ENCODE data around the gene RELN.

Gene RELN

DNA sequence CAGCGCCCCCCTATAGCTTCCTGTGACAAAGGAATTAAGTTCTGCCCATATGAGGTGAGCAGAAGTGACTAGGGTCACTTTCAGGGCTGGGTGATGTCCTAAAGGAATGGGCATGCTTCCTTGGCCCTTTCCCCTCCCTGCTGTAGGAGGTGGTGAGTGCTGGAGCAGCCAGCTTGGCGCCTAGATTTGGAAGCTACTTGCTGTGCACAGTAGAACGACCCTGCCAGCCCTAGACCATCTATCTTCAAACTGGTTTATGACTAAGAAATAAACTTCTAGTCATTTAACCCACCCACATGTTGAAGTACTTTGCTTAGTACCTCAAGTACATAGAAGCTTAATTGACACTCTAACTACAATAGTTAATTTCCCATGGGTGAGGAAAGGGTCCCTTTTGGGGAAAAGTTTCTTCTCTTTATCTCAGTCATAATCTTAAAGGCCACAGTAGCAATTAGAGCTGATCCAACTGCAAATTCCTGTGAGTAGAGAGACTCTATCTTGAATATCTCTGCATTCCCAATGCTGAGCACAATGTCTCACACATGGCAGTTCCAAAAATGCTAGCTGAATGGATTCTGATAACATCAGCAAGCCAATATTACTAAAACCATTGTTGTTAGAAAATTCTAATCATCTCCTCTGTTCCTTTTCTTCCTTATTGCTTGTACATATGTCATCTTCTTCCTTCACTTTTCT is 227.2 kb downstream of the RELN start:
- ATAC-seq, result no peak
- TF ChIP-seq, protein P1, sequence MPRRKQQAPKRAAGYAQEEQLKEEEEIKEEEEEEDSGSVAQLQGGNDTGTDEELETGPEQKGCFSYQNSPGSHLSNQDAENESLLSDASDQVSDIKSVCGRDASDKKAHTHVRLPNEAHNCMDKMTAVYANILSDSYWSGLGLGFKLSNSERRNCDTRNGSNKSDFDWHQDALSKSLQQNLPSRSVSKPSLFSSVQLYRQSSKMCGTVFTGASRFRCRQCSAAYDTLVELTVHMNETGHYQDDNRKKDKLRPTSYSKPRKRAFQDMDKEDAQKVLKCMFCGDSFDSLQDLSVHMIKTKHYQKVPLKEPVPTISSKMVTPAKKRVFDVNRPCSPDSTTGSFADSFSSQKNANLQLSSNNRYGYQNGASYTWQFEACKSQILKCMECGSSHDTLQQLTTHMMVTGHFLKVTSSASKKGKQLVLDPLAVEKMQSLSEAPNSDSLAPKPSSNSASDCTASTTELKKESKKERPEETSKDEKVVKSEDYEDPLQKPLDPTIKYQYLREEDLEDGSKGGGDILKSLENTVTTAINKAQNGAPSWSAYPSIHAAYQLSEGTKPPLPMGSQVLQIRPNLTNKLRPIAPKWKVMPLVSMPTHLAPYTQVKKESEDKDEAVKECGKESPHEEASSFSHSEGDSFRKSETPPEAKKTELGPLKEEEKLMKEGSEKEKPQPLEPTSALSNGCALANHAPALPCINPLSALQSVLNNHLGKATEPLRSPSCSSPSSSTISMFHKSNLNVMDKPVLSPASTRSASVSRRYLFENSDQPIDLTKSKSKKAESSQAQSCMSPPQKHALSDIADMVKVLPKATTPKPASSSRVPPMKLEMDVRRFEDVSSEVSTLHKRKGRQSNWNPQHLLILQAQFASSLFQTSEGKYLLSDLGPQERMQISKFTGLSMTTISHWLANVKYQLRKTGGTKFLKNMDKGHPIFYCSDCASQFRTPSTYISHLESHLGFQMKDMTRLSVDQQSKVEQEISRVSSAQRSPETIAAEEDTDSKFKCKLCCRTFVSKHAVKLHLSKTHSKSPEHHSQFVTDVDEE (CRISPR knock-in tag; IDR thresholded peaks at IDR 0.05), result no peak
- TF ChIP-seq BACH2 (CRISPR knock-in tag; IDR thresholded peaks at IDR 0.05; ENCODE audit: borderline replicate concordance) (no peak), ISL1 (CRISPR knock-in tag; IDR thresholded peaks at IDR 0.05) (peak; percentile 52; the same call in 1 of the 2 replicates), SNAI2 (CRISPR knock-in tag; IDR thresholded peaks at IDR 0.05) (no peak)

DNA sequence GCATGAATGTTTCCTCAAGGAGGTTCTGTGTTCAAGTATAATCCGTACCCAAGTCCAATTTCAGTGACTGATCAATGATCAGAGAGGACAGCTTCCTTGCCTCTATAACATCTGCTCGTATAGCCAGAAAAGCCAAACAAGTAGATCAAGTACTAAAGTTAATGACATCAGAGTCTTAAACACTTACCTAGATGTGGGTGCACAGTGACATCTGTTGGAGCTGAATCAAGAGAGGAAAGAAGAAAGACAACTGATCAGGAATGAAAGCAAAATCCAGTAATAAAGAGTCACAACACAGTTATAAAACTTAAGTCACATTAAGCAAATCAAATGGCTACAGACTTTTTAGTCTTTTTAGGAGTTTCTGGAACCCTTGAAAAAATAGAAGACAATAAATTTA is 236.5 kb downstream of the RELN start:
- no peak for TF ChIP-seq PPARA (CRISPR knock-in tag; IDR thresholded peaks at IDR 0.05; ENCODE audit: borderline replicate concordance)
- TF ChIP-seq ZNF70 (CRISPR knock-in tag; IDR thresholded peaks at IDR 0.05), result no peak
- TF ChIP-seq, protein P2, sequence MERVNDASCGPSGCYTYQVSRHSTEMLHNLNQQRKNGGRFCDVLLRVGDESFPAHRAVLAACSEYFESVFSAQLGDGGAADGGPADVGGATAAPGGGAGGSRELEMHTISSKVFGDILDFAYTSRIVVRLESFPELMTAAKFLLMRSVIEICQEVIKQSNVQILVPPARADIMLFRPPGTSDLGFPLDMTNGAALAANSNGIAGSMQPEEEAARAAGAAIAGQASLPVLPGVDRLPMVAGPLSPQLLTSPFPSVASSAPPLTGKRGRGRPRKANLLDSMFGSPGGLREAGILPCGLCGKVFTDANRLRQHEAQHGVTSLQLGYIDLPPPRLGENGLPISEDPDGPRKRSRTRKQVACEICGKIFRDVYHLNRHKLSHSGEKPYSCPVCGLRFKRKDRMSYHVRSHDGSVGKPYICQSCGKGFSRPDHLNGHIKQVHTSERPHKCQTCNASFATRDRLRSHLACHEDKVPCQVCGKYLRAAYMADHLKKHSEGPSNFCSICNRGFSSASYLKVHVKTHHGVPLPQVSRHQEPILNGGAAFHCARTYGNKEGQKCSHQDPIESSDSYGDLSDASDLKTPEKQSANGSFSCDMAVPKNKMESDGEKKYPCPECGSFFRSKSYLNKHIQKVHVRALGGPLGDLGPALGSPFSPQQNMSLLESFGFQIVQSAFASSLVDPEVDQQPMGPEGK (CRISPR knock-in tag; IDR thresholded peaks at IDR 0.05; ENCODE audit: borderline replicate concordance), result no peak
- no peak for TF ChIP-seq SNAI2 (CRISPR knock-in tag; IDR thresholded peaks at IDR 0.05)
- TF ChIP-seq ARNTL (CRISPR knock-in tag; IDR thresholded peaks at IDR 0.05; ENCODE audit: borderline replicate concordance, low read depth), result no peak
- TF ChIP-seq, protein P1 (CRISPR knock-in tag; IDR thresholded peaks at IDR 0.05), result no peak
- TF ChIP-seq RARB (CRISPR knock-in tag; IDR thresholded peaks at IDR 0.05), result no peak
- TF ChIP-seq, protein P3, sequence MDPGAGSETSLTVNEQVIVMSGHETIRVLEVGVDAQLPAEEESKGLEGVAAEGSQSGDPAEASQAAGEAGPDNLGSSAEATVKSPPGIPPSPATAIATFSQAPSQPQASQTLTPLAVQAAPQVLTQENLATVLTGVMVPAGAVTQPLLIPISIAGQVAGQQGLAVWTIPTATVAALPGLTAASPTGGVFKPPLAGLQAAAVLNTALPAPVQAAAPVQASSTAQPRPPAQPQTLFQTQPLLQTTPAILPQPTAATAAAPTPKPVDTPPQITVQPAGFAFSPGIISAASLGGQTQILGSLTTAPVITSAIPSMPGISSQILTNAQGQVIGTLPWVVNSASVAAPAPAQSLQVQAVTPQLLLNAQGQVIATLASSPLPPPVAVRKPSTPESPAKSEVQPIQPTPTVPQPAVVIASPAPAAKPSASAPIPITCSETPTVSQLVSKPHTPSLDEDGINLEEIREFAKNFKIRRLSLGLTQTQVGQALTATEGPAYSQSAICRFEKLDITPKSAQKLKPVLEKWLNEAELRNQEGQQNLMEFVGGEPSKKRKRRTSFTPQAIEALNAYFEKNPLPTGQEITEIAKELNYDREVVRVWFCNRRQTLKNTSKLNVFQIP (CRISPR knock-in tag; IDR thresholded peaks at IDR 0.05; ENCODE audit: borderline replicate concordance, low read depth), result no peak
- no peak for TF ChIP-seq ESRRG (CRISPR knock-in tag; IDR thresholded peaks at IDR 0.05)
- no peak for TF ChIP-seq ISL1 (CRISPR knock-in tag; IDR thresholded peaks at IDR 0.05)
- TF ChIP-seq ZNF565 (CRISPR knock-in tag; conservative IDR thresholded peaks at IDR 0.05; ENCODE audit: low read depth), result no peak
- no peak for TF ChIP-seq BACH2 (CRISPR knock-in tag; IDR thresholded peaks at IDR 0.05; ENCODE audit: borderline replicate concordance)
- TF ChIP-seq, protein P4, sequence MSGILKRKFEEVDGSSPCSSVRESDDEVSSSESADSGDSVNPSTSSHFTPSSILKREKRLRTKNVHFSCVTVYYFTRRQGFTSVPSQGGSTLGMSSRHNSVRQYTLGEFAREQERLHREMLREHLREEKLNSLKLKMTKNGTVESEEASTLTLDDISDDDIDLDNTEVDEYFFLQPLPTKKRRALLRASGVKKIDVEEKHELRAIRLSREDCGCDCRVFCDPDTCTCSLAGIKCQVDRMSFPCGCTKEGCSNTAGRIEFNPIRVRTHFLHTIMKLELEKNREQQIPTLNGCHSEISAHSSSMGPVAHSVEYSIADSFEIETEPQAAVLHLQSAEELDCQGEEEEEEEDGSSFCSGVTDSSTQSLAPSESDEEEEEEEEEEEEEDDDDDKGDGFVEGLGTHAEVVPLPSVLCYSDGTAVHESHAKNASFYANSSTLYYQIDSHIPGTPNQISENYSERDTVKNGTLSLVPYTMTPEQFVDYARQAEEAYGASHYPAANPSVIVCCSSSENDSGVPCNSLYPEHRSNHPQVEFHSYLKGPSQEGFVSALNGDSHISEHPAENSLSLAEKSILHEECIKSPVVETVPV (CRISPR knock-in tag; IDR thresholded peaks at IDR 0.05), result no peak
- no peak for TF ChIP-seq ZFP30 (CRISPR knock-in tag; IDR thresholded peaks at IDR 0.05)
- no peak for TF ChIP-seq ZNF8 (CRISPR knock-in tag; IDR thresholded peaks at IDR 0.05)
- TF ChIP-seq, protein P5, sequence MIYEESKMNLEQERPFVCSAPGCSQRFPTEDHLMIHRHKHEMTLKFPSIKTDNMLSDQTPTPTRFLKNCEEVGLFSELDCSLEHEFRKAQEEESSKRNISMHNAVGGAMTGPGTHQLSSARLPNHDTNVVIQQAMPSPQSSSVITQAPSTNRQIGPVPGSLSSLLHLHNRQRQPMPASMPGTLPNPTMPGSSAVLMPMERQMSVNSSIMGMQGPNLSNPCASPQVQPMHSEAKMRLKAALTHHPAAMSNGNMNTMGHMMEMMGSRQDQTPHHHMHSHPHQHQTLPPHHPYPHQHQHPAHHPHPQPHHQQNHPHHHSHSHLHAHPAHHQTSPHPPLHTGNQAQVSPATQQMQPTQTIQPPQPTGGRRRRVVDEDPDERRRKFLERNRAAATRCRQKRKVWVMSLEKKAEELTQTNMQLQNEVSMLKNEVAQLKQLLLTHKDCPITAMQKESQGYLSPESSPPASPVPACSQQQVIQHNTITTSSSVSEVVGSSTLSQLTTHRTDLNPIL (CRISPR knock-in tag; IDR thresholded peaks at IDR 0.05; ENCODE audit: low read depth), result no peak
- no peak for TF ChIP-seq TCF4 (CRISPR knock-in tag; IDR thresholded peaks at IDR 0.05; ENCODE audit: borderline replicate concordance)
- no peak for TF ChIP-seq GLIS3 (CRISPR knock-in tag; IDR thresholded peaks at IDR 0.05)
- TF ChIP-seq ZFP3 (CRISPR knock-in tag; IDR thresholded peaks at IDR 0.05), result no peak
- TF ChIP-seq ZC3H10 (CRISPR knock-in tag; IDR thresholded peaks at IDR 0.05), result no peak
- no peak for ATAC-seq

All from SK-N-SH treated with all-trans-retinoic acid at 6 μM for 48 hours (cell line).